Esophagus (tissue), 2 donors: Measurements from ENCODE around the gene SYCP2. TPM values are rescaled to one million over a fixed set of nuclear protein-coding genes. Genes with fewer than 3 reads are reported as not detected.

Experiments
- H3K27ac ChIP-seq, 2 donors: one replicate each; pipeline ENCODE4 v1.5.1; 2013; ENCODE audit warnings: low read depth in 2 of 2, mild to moderate bottlenecking in 2 of 2, inconsistent platforms in 1 of 2, low read length in 1 of 2, moderate library complexity in 1 of 2
- H3K27me3 ChIP-seq, 2 donors: one replicate each; pipeline ENCODE4 v1.6.1; 2013; ENCODE audit warnings: low read length in 2 of 2, control low read depth in 1 of 2, mild to moderate bottlenecking in 1 of 2; ENCODE audit not compliant: insufficient read depth in 2 of 2, control insufficient read depth in 1 of 2
- H3K36me3 ChIP-seq, 2 donors: one replicate each; pipeline ENCODE4 v1.6.1; 2013; ENCODE audit warnings: low read length in 1 of 2; ENCODE audit not compliant: control insufficient read depth in 2 of 2, insufficient read depth in 2 of 2
- H3K4me1 ChIP-seq, 2 donors: one replicate each; pipeline ENCODE4 v1.6.1; 2013; ENCODE audit warnings: low read length in 1 of 2; ENCODE audit not compliant: control insufficient read depth in 2 of 2, insufficient read depth in 2 of 2
- H3K4me3 ChIP-seq, 2 donors: one replicate each; pipeline ENCODE4 v1.5.1; 2013; ENCODE audit warnings: low read length in 2 of 2, mild to moderate bottlenecking in 2 of 2, low read depth in 1 of 2, moderate library complexity in 1 of 2
- H3K9me3 ChIP-seq, 2 donors: one replicate each; pipeline ENCODE4 v1.6.1; 2013; ENCODE audit warnings: mild to moderate bottlenecking in 2 of 2, low read depth in 1 of 2, low read length in 1 of 2, moderate library complexity in 1 of 2; ENCODE audit not compliant: control insufficient read depth in 2 of 2, insufficient read depth in 1 of 2
- WGBS, 2 donors: extraction: QIAGEN DNeasy Blood & Tissue Kit; methylation state at CpG; one replicate each; pipeline ENCODE4 v1.1.7; 2013; 5-methylcytosine and 5-hydroxymethylcytosine counted together
- polyA plus RNA-seq, 2 donors: library from polyadenylated mRNA; stranded (reverse); fragments of 200-250 nt; gene quantifications; one replicate each; pipeline ENCODE4 v1.2.3, GENCODE V29; 2013
- donor health status: healthy with polysubstance abuse.
- donor health status: Bipolar disorder and iron deficiency.

The SYCP2 gene
- polyA plus RNA-seq, 2 donors = 0.56 to 1.1 TPM

DNA sequence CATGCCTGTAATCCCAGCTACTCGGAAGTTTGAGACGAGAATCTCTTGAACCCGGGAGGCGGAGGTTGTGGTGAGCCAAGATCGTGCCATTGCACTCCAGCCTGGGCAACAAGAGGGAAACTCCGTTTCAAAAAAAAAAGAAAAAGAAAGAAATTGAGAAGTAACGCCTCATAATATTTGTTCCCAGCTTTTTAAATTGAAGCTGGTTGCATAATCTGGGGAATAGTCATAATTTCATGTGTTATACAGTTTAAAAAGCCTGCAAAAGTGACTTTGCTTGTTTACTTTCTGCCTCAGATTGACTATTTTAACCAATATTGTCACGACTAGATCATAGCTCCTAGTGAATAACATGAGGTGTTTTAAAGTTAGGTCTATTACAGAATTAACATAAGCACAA is 13.9 kb upstream of the SYCP2 start:
- 86 to 90% methylated on average over 8 of the region's 8 CpGs for WGBS, 2 donors
- Histone ChIP-seq H3K9me3 (no peaks in the 10 kb centered on the region), H3K36me3 (peaks cover 0 to 8% of the 10 kb centered on the region in 2 donors)

DNA sequence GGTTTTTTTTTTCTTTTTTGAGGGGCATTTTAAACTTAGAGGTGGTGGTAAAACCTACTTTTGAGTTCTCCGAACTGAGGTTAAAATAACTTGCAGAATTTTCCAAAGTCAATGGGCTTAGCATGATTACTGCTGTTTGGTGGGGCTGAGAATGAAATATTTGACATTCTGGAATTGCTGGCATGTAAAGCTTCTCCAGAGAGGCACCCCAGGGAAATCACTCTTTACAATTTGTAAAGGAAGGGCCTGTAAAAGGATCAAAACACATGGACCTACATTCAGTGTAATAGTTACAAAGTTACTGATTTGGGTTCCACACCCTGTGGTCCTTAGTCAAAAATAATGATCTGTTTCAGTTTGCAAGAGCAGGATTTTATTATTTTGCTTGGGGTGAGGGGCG is 12.3 kb upstream of the SYCP2 start:
- Histone ChIP-seq H3K36me3 (peaks cover 0 to 8% of the 10 kb centered on the region in 2 donors), H3K27me3 (no peaks in the 10 kb centered on the region), H3K4me3 (no peak overlapping the region), H3K27ac (no peak overlapping the region), H3K4me1 (no peaks in the 10 kb centered on the region), H3K9me3 (no peaks in the 10 kb centered on the region)
- 78 to 88% methylated on average over 2 of the region's 2 CpGs for WGBS, 2 donors

More for the DNA sequence above, 13.9 kb upstream of the SYCP2 start:
- Histone ChIP-seq H3K27ac (no peak overlapping the region), H3K4me3 (no peak overlapping the region), H3K4me1 (no peaks in the 10 kb centered on the region), H3K27me3 (no peaks in the 10 kb centered on the region)

DNA sequence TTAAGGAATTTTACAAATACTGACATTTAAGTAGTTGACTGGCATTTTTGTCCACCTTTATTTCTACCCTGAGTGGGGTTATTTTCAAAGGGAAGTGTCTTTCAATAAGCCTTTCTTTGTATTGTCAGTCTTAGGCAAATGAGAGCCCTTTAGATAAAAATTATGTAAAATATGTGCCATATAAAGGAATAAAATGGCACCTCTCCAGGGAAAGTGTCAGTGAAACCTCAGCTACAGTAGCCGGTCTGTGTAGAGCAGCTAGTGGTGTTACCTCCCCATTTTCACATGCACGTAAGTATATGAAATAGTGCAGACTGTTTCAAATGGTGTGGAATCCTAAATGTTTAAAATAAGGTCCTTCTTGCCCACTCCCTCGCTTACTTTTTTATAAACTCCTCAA is 11.7 kb upstream of the SYCP2 start:
- WGBS, 2 donors = 64 to 69% methylated on average over 3 of the region's 3 CpGs
- Histone ChIP-seq H3K4me1 (no peaks in the 10 kb centered on the region), H3K9me3 (no peaks in the 10 kb centered on the region)

DNA sequence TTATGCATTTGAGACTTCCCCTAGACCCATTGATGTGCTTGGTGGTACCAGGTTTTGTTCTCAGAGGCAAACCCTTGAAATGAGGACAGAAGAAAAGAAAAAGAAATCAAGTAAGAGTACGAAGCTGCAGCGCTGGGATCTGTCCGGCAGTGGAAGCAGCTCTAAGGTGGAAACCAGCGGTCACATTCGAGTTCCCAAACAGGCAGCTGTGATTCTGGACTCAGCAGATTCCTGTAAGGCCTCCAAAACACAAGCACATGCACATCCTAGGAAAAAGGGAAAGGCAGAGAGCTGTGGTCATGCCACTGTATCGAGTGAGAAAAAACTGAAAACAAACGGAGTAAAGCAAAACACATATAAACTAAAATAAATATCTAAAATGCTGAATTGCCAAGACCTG is 11.3 kb upstream of the SYCP2 start:
- H3K4me3 ChIP-seq = no peak overlapping the region
- no peaks in the 10 kb centered on the region for H3K9me3 ChIP-seq
- H3K27ac ChIP-seq = no peak overlapping the region
- WGBS, 2 donors = 90 to 93% methylated on average over 7 of the region's 7 CpGs
- no peaks in the 10 kb centered on the region for H3K27me3 ChIP-seq
- peaks cover 0 to 8% of the 10 kb centered on the region in 2 donors for H3K36me3 ChIP-seq
- no peaks in the 10 kb centered on the region for H3K4me1 ChIP-seq

More for the DNA sequence above, 11.7 kb upstream of the SYCP2 start:
- peaks cover 0 to 8% of the 10 kb centered on the region in 2 donors for H3K36me3 ChIP-seq
- H3K27ac ChIP-seq = no peak overlapping the region
- H3K27me3 ChIP-seq = no peaks in the 10 kb centered on the region
- H3K4me3 ChIP-seq = no peak overlapping the region

DNA sequence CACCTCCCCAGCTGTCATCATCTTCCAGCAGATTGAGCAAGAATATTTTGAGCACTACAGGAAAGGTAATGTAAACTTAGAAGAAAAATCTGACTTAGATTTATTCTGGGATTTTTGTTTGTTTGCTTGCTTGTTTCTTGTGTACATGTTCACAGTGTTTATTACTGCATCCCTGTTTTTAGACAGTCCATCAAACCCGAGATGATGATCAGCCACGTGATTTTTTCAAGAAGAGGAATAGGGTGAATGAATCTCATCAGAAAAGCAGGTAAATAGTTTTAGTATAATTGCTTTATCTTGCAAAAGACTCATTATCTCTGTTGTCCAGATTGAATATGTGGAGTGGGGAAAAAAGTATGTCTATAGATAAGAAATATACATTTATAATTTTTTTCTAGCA is 8.8 kb upstream of the SYCP2 start:
- Histone ChIP-seq H3K36me3 (peaks cover 0 to 8% of the 10 kb centered on the region in 2 donors), H3K27me3 (no peaks in the 10 kb centered on the region), H3K4me1 (peaks cover 9% of the 10 kb centered on the region in 2 donors), H3K9me3 (peaks cover 0 to 3% of the 10 kb centered on the region in 2 donors), H3K4me3 (no peak overlapping the region), H3K27ac (no peak overlapping the region)
- 84 to 89% methylated on average over 2 of the region's 2 CpGs for WGBS, 2 donors

DNA sequence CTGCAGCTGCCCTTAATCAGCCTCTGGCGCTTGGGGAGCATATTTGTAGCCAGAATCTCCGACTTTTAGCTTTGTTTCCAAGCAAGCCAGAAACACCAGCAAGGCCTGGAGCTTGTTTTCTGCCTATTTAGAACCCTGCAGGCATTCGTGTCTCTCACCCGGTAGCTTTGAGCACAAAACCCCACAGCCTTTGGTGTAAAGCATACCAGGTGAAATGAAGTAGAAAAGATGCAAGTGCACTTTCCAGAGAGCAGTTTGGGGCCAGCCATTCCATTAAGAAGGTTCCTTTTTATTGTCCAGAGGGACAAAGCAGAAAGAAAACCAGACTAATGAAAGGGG is 7.5 kb upstream of the SYCP2 start:
- H3K27me3 ChIP-seq = no peaks in the 10 kb centered on the region
- H3K4me3 ChIP-seq = peak overlapping the region; percentile 81 to 87
- H3K9me3 ChIP-seq = peaks cover 0 to 3% of the 10 kb centered on the region in 2 donors
- 0 to 2% methylated on average over 4 of the region's 4 CpGs for WGBS, 2 donors
- peak overlapping the region; percentile 99 for H3K27ac ChIP-seq
- peaks cover 9% of the 10 kb centered on the region in 2 donors for H3K4me1 ChIP-seq
- H3K36me3 ChIP-seq = peaks cover 0 to 8% of the 10 kb centered on the region in 2 donors

DNA sequence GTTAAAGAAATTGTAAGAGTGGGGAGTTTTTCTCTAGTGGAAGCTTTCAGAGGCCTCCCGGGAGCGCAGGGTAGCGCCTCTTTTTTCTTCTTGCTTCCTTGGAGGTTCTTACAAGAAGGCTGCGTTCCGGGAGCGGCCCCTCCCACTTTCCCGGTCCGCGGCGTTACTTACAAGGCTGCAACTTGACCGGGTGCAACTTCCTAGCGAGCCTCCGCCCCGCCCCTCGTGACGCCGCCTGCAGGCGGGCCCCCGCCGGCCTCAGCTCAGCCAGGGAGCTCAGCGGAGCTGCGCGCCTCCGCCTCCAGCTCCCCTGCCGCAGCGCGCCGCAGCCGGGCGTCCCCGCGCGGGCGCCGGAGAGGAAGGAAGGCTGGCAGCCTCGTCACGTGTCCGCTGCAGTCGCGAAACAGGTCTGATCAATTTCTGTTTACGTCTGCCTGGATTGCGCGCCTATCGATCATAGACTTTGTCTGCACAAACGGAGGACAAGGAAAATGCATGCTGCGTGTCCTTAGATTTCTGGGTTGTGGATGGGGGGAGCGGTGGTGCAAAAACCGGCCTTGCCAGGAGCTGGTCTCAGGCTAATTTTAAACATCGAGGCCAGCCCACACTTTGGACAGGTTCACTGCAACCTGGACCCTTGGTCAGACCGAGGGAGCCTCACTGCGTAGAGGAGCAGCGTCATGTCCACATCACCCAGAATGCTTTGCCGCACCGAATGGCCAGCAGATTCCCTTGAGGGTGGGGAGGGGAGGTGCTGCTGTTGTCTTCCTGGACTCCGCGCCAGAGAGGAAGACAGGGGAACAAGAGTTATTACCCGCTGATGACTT is 6.9 kb upstream of the SYCP2 start, which contains the start of the genes FAM217B and PPP1R3D:
FAM217B (plus strand) TSS at position 261 of the 827 bp plus-strand sequence. CDS start 3,555 bp downstream, outside the sequence.
PPP1R3D (minus strand) TSS at position 177 of the 827 bp plus-strand sequence. CDS start 374 bp downstream, outside the sequence.
- Histone ChIP-seq H3K9me3 (peaks cover 0 to 3% of the 10 kb centered on the region in 2 donors), H3K4me3 (peak within 1 kb of the TSS; percentile 81 to 87), H3K4me1 (peaks cover 9% of the 10 kb centered on the region in 2 donors), H3K36me3 (peaks cover 0 to 8% of the 10 kb centered on the region in 2 donors), H3K27ac (peak within 1 kb of the TSS; percentile 99), H3K27me3 (no peaks in the 10 kb centered on the region)
- WGBS, 2 donors = 0 to 1% methylated on average over 57 of the region's 57 CpGs

DNA sequence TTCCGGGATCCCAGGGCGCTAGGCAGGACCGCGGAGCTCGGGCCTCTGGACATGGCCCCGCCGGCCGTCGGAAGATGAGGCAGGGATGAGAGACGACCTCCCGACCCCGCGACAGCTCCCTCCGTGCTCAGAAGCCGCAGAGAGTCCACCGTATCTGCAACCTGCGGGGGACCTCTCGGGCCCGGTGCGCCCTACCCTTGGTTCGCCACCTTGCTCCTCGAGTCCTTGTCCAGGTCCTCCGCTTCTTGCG is 6.4 kb upstream of the SYCP2 start:
- H3K27me3 ChIP-seq = no peaks in the 10 kb centered on the region
- H3K27ac ChIP-seq = peak overlapping the region; percentile 99
- H3K4me3 ChIP-seq = peak overlapping the region; percentile 81 to 87
- 0 to 2% methylated on average over 15 to 24 of the region's 24 CpGs for WGBS, 2 donors
- peaks cover 0 to 3% of the 10 kb centered on the region in 2 donors for H3K9me3 ChIP-seq
- peaks cover 0 to 8% of the 10 kb centered on the region in 2 donors for H3K36me3 ChIP-seq
- H3K4me1 ChIP-seq = peaks cover 9% of the 10 kb centered on the region in 2 donors

DNA sequence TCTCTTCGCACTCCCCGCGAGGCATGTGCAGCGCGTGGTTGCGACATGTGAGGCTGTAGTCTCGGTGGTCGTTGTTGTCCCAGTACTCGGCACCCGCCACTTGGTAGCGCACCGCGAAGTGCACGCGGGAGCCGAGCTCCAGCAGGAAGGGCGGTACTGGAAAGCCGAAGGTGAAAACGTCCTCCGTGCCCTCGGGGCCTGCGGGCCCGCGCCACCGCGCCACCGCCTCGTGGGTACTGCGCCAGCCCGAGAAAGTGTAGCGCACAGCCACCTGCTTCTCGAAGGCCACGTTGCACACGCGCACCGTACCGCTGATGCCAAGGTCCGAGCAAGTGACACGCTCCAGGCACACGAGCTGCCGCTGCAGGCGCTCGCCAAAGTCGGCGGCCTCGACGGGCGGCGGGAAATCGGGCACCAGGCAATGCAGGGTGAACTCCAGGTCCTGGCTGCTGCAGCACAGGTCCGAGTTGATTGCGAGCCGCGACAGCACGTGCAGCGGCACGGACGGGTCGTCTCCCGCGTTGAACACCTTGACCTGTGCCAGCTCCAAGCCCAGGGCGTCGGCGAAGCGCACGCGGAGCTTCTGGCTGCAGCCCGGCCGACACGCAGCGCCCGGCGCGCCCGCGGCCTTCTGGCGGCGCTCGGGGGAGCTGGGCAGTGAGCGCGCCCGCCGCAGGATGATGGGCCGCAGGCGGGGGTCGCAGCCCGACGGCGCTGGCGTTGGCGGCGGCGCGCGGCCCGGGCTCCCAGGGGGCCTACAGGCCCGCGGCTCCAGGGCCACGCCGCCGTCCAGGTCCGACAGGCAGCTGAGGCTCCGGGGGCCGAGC is 5.8 kb upstream of the SYCP2 start:
- Histone ChIP-seq H3K4me1 (peaks cover 9% of the 10 kb centered on the region in 2 donors), H3K36me3 (peaks cover 0 to 4% of the 10 kb centered on the region in 2 donors), H3K27me3 (no peaks in the 10 kb centered on the region), H3K9me3 (peaks cover 0 to 3% of the 10 kb centered on the region in 2 donors), H3K27ac (peak overlapping the region; percentile 99), H3K4me3 (peak overlapping the region; percentile 81 to 87)
- 44 to 47% methylated on average over 93 to 104 of the region's 104 CpGs for WGBS, 2 donors
